ENCODE measurements around the gene TESK2.

TESK2 gene

GRCh38 chr1:45303520-45304310 is 187.2 kb downstream of the TESK2 start:
- peak; percentile 96 for DNase-seq (ENCODE audit: low spot score)

GRCh38 chr1:45302505-45303150 is 188.3 kb downstream of the TESK2 start:
- no peak for DNase-seq (ENCODE audit: low spot score)

GRCh38 chr1:45300669-45300997 is 190.3 kb downstream of the TESK2 start:
- DNase-seq (ENCODE audit: low spot score): no peak

GRCh38 chr1:45299981-45300668 is 190.8 kb downstream of the TESK2 start:
- DNase-seq (ENCODE audit: low spot score): peak; percentile 69

- DNase-seq (ENCODE audit: low spot score): no peak
These were observed 191.7 kb downstream of the TESK2 start for GRCh38 chr1:45299296-45299695.

- no peak for DNase-seq (ENCODE audit: low spot score)
These were observed 193.2 kb downstream of the TESK2 start for GRCh38 chr1:45297666-45298356.

Data from hepatic stellate cell (primary cell).